GM21528 (cell line): ENCODE measurements around the gene TMEM120B.

Experiments
- ATAC-seq: cut with Tn5 transposase; IDR thresholded peaks from one replicate; pipeline ENCODE4 v1.9.1; 2021; ENCODE audit warnings: mild to moderate bottlenecking, moderate library complexity; ENCODE audit not compliant: unreplicated experiment, low FRiP score

TMEM120B gene

DNA sequence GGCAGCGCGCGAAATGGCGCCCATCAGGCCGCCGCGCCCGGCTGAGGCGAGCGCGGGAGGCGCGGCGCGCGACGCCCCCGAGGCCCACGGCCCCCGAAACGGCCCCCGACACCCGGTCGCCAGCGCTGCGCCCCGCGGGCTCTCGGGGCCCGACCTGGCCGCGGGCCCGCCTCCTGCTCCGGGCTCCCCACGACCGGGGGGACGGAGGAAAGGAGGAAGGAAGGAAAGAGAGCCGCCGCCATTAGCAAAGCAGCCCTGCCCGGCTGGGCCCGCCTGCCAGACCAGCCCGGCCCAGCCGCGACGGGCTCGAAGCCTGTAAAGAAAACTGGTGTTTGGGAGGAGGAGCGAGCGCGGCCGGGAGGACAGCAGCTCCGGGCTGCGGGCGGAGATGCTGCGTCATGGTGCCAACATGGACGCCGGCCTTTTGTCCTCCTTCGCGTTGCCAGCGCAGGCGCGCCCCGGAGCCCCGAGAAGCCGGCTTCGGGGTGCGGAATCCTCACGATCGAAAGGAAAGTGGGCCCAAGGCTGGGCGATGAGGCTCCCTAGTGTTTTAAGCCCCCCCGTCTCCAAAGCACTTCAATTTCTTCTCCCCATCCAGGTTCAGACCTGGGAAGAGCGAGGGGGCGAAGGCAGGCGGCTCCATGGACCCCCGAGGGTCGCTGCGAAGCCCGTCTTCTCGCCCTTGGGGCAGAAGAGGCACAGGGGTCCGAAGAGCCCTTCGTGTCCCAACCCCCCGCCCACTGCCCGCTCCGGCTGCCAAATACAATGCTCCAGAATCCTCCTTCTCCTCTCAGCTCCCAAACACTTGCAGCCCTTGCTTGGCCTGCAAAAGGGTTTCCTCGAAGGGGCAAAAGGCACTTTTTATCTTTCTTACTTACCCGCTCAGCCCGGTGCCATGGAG is 88.4 kb downstream of the TMEM120B start:
- ATAC-seq: no peak

DNA sequence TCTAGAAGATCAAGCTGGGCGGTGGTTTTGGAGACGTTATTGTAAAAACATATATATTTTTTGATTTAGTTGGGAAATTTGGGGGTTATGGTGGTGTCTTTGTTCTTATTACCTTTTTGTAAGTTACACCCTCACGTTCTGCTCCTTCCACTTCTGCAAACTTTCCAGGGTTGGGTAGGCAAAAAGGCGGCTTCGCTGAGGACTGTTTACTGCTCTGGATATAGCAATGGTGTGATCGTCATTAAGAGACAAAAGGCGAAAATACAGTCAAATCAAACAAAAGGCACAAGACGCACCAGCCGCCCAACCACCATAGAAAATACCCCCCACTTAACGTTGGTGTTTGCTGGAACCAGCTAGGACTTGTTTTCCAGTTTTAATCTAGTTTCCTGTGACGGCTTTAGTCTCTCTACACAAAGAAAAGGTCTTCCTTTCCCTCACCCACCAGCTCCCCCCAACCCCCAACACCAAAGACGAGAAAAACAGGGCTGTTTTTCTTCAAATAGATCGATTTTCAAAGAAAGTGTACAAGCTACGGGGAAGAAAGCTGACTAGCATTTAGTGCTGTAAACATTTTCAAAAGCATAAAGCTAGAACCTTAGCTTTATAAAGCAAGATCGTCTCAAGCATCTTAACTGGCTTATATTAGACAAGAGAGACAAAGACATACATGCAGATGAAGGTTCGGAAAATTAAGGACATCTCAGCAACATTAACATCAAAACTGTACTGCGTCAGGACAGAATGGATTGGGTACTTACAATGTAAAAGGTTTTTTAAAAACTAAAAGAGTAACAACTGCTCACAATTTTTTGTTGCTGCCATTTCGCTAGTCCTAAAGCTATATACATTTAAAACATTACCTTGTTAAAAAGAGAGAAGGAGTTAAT is 89.3 kb downstream of the TMEM120B start:
- ATAC-seq: no peak

DNA sequence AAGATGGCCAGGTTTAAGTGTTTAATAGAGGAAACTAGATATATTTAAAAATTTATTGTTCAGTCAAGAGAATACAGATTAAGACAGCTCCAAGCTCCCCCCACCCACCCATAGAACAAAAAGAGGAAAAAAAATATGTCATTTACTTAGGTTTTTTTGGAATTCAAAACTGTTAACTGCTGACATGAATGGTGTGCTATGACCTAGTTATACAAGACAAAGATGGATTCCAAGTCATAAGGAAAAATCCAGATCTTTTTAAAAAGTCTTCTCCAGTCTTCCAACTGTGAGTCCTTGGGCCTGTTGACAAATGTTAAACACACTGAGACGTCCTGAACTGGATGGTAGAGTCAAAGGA is 89.9 kb downstream of the TMEM120B start:
- ATAC-seq: no peak

DNA sequence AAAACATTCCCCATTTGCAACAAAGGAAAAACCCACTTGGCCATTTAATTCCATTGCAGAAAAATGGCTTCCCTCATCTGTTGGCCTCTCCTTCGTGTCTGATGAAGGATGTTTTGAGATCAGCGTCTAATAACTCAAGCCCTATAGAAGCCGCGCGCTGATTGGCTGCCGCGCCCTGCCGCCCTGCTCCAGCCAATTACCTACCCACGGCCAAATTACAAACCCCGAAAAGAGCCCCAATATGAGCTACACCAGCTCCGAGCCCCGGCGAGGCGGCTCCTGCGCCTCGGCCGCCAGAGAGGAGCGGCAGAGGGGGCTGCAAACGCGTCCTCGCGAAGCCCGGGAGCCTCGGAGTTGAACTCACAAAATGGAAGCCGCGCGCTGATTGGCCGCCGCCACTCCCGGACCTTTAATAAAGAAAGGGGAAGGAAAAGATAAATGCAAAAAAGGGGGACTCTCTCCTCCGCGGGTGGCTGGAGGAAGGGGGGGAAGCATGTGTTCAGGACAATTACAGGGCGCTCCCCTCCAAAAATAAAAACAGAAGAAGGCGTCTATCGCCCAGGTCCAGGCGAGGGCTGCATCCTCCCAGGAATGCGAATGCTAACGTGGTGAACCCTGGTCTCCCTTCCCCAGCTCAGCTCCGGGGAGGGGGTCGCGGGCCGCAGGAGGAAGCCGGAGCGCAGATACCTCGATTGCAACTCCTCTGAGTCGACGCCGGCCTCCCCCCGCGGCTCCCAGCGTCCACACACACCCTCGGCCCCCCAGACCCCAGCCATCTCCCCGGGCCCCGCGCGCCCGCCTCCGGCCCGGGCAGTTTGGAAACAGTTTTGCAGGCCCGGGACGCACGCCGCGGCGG is 90.5 kb downstream of the TMEM120B start:
- peak; percentile 37 for ATAC-seq

DNA sequence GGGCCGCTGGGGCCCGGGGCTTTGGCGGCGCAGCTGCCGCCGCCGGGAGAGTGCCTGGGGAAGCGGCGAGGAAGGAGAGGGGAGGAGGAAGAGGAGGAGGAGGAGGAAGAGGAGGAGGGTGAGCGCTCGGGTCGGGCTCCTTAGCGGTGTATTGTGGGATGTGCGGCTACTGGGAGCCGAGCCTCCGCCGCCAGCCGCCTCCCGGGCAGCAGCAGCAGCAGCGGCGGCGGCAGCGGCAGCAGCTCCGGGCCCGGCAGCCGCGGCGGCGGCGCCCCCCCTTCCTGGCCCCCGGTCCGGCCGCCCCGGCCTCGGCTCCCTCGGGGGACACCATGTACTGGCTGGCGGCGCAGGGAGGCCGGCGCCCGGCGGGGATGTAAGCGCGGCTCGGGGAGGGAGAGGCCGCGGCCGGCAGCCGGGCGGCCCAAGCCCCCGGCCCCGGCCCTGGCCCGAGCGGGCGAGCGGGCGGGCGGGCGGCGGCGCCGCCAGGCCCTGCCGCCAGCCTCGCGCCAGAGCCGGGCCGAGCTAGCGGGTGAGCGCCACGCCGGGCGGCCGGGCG is 91.4 kb downstream of the TMEM120B start, which contains the start of gene SETD1B:
Gene SETD1B, plus strand, starts transcription at position 149 of the 556 bp plus-strand sequence. CDS start 729 bp downstream, outside the sequence.
- no peak for ATAC-seq

DNA sequence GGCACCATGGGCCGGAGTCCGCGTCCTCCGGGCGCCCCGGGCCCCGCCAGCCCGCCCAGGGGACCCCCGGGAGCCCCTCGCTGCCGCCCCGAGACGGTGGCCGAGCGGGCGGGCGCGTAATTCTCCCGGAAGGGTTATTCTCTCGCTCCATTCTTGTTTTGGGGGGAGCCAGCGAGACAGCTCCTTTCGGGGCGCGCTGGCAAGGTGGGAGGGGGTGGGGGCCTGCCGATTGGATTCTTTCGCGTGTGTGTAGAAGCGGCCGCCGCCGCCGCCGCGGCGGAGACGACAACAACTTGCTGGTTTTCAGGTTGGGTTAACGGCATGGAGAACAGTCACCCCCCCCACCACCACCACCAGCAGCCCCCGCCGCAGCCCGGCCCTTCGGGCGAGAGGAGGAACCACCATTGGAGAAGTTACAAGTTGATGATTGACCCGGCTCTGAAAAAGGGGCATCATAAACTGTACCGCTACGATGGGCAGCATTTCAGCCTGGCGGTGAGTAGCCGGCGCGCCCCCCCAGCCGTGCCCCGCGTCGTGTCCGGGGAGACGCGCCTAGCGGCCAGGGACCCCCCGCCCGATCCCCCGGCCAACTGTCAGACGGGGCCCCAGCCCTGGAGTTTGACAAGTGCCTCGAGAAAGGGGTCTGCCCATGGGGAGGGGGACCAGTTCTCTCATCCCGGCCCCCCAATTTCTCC is 92.0 kb downstream of the TMEM120B start:
- no peak for ATAC-seq

DNA sequence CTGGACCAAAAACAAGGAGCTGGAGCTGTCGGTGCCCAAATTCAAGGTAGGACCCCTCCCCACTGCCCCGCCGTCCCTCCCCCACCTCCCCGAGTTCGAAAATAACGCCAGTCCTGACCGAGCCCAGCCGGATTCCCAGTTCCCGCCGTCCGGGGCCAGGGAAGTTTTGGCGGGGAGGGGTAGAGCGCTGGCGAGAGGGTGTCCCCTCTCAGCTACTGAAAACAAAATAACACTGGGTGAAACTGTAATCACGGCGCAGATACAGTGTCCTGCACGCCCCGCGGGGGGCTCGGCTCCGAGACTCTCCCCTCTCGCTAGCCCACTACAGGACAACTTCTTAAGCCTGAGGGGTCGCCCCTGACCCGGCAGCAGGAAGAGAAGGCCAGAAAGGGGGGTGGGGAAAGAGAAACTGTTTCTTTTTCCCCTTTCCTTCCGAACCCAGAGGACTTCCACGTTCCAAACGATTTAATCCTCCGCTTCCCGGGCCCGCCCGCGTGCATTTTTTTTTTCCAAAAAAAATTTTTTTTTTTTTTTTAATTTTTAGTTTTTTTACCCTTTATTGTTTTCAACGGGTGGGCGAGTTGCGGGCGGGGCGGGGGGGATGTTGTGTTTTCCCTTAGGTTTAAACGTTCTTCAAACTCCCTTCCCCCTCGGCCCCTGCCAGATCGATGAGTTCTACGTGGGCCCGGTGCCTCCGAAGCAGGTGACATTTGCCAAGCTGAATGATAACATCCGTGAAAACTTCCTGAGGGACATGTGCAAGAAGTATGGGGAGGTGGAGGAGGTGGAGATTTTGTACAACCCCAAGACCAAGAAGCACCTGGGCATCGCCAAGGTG is 92.8 kb downstream of the TMEM120B start:
- no peak for ATAC-seq

DNA sequence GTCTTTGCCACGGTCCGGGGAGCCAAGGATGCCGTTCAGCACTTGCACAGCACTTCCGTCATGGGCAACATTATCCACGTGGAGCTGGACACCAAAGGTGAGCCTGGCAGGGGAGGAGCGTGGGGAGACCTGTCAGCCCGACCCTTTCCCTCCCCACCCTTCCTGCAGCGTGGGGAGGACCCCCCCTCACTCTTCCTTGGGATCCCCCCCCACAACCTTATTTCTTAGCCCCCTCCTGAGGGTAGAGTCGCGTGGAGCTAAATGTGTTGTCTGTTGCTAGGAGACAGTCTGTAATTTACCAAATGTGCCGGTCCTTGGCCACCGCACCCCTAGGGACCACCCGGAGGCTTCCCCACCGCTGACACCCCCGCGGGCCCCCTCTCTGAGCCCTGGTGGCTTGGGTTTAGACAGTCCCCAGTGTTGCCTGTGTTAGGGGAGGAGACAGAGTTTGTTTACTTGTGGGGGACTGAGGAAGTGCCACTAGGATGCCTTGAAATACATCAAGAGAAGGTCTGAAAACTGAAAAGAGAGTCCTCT is 93.5 kb downstream of the TMEM120B start:
- no peak for ATAC-seq

DNA sequence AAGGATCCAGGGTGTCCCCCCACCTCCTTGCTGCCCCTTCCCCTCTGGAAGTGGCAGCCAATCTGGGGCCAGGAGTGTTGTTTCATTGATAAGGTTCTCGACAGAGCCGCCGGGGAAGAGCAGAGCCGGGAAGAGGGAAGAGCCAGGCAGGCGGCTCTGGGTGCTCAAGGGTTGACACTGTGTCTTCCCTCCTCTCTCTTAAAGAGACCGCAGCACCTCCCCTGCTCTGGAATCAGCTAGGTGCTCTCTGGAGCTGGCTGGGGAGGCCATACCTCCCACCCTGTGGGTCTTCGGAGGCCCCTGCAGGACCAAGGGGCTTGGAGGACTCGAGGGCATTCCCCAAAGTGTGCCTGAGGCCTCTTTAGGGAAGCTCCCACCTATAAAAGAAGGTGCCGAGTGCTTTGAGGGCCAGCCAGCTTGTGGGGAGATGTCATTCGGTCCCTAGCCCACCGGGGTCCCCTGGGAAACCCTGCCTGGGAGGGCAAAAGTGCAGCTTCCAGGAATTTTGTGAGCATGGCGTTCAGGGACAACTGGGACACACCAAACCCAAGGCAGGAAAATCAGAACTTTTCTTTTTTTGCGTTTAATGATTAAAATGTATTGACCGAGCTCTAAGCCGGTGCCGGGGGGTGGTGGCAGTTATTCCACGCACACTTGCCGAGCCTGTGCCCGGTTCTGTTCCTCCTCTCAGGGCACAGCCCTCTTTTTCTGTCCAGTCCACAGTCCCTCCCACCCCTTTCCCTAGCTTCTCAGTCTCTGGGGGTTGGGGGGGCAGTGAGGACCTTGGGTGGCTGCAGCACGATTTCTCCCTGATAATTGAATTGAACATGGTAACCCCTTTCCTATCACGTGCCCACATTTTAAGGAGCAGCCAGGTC is 94.2 kb downstream of the TMEM120B start:
- ATAC-seq: no peak

DNA sequence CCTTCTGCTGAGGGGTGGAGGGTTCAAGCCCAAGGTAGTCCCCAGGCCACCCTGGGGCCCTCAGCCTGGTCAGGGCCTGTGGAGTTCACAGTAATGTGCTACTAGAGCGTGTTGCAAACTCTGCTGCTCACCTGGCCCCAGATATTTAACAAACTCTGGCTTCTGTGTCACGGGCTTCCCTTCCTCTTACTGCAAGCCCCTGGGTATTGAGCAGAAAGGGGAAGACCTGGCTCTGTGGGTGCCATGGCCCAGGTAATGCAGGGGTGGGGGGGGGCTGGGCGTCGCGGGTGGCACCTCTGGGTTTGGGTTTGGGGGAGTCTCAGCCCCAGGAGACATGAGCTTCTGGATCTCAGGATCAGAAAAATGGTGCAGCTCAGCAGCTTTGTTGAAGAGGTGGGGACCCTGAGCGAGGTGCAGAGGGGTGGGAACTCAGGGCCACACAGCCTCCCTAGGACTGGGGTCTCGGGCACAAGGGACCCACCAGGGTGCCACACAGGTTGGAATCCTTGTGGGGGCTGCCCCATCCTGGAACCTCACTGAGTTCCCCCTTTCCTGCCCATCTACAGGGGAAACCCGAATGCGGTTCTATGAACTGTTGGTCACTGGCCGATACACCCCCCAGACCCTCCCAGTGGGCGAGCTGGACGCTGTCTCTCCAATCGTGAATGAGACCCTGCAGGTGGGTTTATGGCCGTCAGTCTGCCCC is 95.2 kb downstream of the TMEM120B start:
- no peak for ATAC-seq

DNA sequence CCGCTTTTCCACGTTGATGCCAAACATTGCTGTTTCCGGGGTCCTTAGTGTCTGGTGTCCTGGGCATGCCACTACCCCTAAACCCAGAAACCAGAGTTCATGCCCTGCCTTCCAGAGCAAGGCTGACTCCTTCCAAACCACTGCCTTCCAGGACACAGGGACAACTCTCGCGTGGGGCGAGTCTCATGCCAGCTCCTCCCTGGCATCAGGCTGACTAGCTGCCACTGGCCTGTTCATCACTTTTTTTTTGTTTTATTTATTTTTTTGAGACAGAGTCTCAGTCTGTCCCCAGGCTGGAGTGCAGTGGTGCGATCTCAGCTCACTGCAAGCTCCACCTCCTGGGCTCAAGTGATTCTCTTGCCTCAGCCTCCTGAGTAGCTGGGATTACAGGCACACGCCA is 96.1 kb downstream of the TMEM120B start:
- ATAC-seq: no peak

DNA sequence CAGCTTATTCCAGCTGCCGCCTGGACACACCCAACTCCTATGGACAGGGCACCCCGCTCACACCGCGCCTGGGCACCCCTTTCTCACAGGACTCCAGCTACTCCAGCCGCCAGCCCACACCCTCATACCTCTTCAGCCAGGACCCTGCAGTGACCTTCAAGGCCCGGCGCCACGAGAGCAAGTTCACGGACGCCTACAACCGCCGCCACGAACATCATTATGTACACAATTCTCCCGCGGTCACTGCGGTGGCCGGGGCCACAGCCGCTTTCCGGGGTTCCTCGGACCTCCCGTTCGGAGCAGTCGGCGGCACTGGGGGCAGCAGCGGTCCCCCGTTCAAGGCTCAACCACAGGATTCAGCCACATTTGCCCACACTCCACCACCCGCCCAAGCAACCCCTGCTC is 97.2 kb downstream of the TMEM120B start:
- ATAC-seq: no peak

DNA sequence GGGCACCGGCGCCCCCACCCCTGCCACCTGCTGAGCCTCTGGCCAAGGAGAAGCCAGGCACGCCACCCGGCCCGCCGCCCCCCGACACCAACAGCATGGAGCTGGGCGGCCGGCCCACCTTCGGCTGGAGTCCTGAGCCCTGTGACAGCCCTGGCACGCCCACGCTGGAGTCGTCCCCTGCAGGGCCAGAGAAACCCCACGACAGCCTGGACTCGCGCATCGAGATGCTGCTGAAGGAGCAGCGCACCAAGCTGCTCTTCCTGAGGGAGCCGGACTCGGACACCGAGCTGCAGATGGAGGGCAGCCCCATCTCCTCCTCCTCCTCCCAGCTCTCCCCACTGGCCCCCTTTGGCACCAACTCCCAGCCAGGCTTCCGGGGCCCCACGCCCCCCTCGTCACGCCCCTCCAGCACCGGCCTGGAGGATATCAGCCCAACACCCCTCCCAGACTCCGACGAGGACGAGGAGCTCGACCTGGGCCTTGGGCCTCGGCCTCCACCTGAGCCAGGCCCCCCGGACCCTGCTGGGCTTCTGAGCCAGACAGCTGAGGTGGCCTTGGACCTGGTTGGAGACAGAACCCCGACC is 97.8 kb downstream of the TMEM120B start:
- ATAC-seq: no peak

DNA sequence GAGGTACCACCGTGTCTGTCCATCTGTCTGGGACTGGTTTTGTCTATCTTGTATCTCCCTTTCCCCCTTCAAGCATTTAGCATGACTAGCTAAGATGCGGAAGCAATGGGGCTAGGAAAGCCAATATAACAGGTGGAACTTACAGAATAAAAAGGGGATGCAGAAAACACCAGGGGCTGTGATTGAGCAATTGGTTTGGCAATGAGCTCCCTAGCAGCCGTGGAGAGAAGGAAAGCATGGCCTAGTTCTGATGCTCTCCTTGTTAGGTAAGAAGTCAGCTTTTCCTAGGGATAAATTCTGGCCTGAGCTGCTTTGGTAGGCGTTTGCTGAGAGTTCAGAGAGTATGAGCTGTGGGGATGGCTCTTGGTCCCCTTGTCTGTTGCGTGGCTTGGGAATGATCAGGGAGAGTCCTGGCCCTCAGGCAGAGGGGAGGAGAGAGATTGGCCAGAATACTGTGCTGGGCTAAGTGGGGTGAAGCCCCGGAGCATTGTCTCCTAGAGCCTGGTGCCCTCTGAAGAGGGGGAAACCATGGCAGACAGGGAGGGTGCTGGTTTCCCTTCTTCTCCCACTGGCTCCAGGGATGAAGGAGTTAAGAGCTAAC is 98.4 kb downstream of the TMEM120B start:
- ATAC-seq: no peak

DNA sequence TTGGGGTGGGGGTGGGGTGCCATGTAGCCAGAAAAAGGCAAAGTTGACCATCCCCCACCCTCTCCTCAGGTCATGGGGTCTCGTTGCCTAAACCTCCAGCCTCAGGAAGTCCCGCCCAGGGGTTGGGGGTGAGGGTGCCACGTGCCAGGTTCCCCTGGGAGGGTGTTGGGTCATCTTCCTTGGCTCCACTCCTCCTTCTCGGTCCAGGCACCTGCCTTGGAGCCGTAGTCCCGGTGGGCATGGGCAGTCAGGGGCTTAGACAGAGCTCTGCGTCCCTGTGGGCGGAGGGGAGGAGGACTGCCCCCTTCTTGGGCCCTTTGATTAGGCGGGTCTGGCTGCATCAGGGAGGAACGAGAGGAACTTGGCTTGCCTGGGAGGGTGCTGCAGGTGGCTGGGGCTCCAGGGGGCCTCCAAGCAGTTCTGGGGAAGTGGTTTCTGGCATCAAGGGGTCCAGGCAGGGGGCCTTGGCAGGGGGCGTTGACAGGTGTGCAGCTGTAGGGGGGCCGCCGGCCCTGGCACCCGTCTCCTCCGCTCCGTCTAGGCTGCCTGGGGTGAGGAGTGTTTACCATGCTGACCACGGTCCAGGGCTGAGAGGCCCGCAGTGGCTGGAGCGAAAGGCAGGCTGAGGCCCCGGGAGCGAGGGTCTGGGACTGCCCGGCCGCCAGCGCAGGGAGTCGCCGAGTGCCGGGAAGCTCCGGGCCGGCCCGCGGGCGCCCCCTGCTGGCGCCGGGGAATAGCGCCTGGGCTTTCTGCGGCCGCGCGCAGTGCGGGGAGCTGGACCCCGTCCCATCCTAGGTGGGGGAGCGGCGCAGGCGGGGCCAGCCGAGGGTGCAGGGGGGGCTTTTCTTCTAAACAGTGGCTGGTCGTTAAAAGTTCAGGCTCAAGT is 99.1 kb downstream of the TMEM120B start:
- ATAC-seq: peak; percentile 66
